SK-N-SH treated with all-trans-retinoic acid at 6 μM for 48 hours (cell line): ENCODE data around the gene SLC38A3.
"Not testable (repeated sequence)": the region's sequence is repeated elsewhere in the genome, so short reads cannot be mapped to it uniquely, and the experiment has no call there.

Experiments
- ATAC-seq: fragments of 200-7000 bp; cut with Tn5 transposase; 3 replicates; pipeline ENCODE4 v1.9.1; 2020; ENCODE audit warnings: mild to moderate bottlenecking, moderate library complexity
- BACH2 ChIP-seq: fragments of 250-450 bp; sonication (Bioruptor Pico); IDR thresholded peaks from 2 replicates; pipeline ENCODE4 v1.9.0; 2021; ENCODE audit warnings: mild to moderate bottlenecking, borderline replicate concordance
- CSDC2 ChIP-seq: fragments of 250-450 bp; sonication (Bioruptor Pico); IDR thresholded peaks from 2 replicates; pipeline ENCODE4 v1.5.0; 2020; ENCODE audit warnings: mild to moderate bottlenecking, moderate library complexity
- ESRRG ChIP-seq: fragments of 250-450 bp; sonication (Bioruptor Pico); IDR thresholded peaks from 2 replicates; pipeline ENCODE4 v1.6.1; 2021; ENCODE audit warnings: mild to moderate bottlenecking
- GLIS3 ChIP-seq: fragments of 250-450 bp; sonication (Bioruptor Pico); IDR thresholded peaks from 2 replicates; pipeline ENCODE4 v1.5.0; 2020; ENCODE audit warnings: mild to moderate bottlenecking, moderate library complexity
- ISL1 ChIP-seq: fragments of 250-450 bp; sonication (Bioruptor Pico); IDR thresholded peaks from 2 replicates; pipeline ENCODE4 v2.1.2; 2022; ENCODE audit warnings: mild to moderate bottlenecking, moderate library complexity
- OSR1 ChIP-seq: fragments of 250-450 bp; sonication (Bioruptor Pico); IDR thresholded peaks from 2 replicates; pipeline ENCODE4 v1.8.0; 2022; ENCODE audit warnings: moderate library complexity, mild to moderate bottlenecking, inconsistent platforms
- PPARA ChIP-seq: fragments of 250-450 bp; sonication (Bioruptor Pico); IDR thresholded peaks from 2 replicates; pipeline ENCODE4 v1.5.0; 2020; ENCODE audit warnings: mild to moderate bottlenecking, borderline replicate concordance
- SNAI2 ChIP-seq: fragments of 250-450 bp; sonication (Bioruptor Pico); IDR thresholded peaks from 2 replicates; pipeline ENCODE4 v1.5.0; 2020; ENCODE audit warnings: mild to moderate bottlenecking, moderate library complexity
- TCF4 ChIP-seq: fragments of 250-450 bp; sonication (Bioruptor Pico); IDR thresholded peaks from 2 replicates; pipeline ENCODE4 v1.8.0; 2021; ENCODE audit warnings: mild to moderate bottlenecking, moderate library complexity, borderline replicate concordance
- ZFP30 ChIP-seq: fragments of 450-650 bp; formaldehyde crosslinking; IDR thresholded peaks from 2 replicates; pipeline ENCODE4 v1.5.0; 2022; ENCODE audit warnings: mild to moderate bottlenecking, moderate library complexity
- ZNF565 ChIP-seq: fragments of 450-650 bp; formaldehyde crosslinking; conservative IDR thresholded peaks from 2 replicates; pipeline ENCODE4 v1.5.0; 2020; ENCODE audit warnings: low read depth, mild to moderate bottlenecking, moderate library complexity
- ZNF8 ChIP-seq: fragments of 450-650 bp; formaldehyde crosslinking; IDR thresholded peaks from 2 replicates; pipeline ENCODE4 v1.5.0; 2020; ENCODE audit warnings: mild to moderate bottlenecking, moderate library complexity
- TF ChIP-seq, protein P1 (sequence below): fragments of 250-450 bp; sonication (Bioruptor Pico); IDR thresholded peaks from 2 replicates; pipeline ENCODE4 v1.5.1; 2021; ENCODE audit warnings: mild to moderate bottlenecking, moderate library complexity
- TF ChIP-seq, protein P2 (sequence below): fragments of 250-450 bp; sonication (Bioruptor Pico); IDR thresholded peaks from 2 replicates; pipeline ENCODE4 v1.8.0; 2021; ENCODE audit warnings: low read depth, mild to moderate bottlenecking, moderate library complexity, borderline replicate concordance
- TF ChIP-seq, protein P3 (sequence below): fragments of 250-450 bp; sonication (Bioruptor Pico); IDR thresholded peaks from 2 replicates; pipeline ENCODE4 v1.5.1; 2020; ENCODE audit warnings: low read depth, mild to moderate bottlenecking, moderate library complexity
- TF ChIP-seq, protein P4 (sequence below): fragments of 250-450 bp; sonication (Bioruptor Pico); IDR thresholded peaks from 2 replicates; pipeline ENCODE4 v1.5.0; 2020; ENCODE audit warnings: mild to moderate bottlenecking, moderate library complexity
- TF ChIP-seq, protein P5 (sequence below): fragments of 250-450 bp; sonication (Bioruptor Pico); IDR thresholded peaks from 2 replicates; pipeline ENCODE4 v1.8.0; 2020; ENCODE audit warnings: mild to moderate bottlenecking, moderate library complexity, borderline replicate concordance

SLC38A3 gene

DNA sequence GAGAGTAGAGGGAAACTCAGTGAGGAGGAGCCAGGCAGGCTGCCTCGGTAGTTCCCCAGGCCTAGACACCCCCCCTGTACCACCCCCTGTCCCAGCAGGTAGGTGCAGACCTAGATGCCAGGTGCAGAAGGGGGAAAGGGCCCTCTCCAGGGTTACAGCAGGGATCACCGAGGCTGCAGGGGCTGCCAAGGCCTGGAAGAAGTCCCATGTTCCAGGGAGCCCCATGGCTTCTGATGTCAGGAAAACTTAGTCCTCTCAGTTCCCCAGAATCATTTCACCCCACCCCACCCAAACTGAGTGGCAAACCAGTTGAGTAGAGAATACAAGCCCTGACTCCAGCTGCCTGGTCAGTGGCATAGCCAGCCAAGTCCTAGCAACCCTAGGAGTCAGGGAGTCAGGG is 56.4 kb downstream of the SLC38A3 start:
- TF ChIP-seq PPARA (CRISPR knock-in tag) (no peak), CSDC2 (CRISPR knock-in tag) (no peak), OSR1 (CRISPR knock-in tag) (no peak), SNAI2 (CRISPR knock-in tag) (no peak), ZFP30 (CRISPR knock-in tag) (no peak), ESRRG (CRISPR knock-in tag) (no peak), ZNF8 (CRISPR knock-in tag) (no peak), ZNF565 (CRISPR knock-in tag) (no peak), GLIS3 (CRISPR knock-in tag) (no peak), BACH2 (CRISPR knock-in tag) (no peak)
- TF ChIP-seq, protein P1, sequence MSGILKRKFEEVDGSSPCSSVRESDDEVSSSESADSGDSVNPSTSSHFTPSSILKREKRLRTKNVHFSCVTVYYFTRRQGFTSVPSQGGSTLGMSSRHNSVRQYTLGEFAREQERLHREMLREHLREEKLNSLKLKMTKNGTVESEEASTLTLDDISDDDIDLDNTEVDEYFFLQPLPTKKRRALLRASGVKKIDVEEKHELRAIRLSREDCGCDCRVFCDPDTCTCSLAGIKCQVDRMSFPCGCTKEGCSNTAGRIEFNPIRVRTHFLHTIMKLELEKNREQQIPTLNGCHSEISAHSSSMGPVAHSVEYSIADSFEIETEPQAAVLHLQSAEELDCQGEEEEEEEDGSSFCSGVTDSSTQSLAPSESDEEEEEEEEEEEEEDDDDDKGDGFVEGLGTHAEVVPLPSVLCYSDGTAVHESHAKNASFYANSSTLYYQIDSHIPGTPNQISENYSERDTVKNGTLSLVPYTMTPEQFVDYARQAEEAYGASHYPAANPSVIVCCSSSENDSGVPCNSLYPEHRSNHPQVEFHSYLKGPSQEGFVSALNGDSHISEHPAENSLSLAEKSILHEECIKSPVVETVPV (CRISPR knock-in tag): no peak
- TF ChIP-seq, protein P2, sequence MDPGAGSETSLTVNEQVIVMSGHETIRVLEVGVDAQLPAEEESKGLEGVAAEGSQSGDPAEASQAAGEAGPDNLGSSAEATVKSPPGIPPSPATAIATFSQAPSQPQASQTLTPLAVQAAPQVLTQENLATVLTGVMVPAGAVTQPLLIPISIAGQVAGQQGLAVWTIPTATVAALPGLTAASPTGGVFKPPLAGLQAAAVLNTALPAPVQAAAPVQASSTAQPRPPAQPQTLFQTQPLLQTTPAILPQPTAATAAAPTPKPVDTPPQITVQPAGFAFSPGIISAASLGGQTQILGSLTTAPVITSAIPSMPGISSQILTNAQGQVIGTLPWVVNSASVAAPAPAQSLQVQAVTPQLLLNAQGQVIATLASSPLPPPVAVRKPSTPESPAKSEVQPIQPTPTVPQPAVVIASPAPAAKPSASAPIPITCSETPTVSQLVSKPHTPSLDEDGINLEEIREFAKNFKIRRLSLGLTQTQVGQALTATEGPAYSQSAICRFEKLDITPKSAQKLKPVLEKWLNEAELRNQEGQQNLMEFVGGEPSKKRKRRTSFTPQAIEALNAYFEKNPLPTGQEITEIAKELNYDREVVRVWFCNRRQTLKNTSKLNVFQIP (CRISPR knock-in tag): no peak
- TF ChIP-seq, protein P3, sequence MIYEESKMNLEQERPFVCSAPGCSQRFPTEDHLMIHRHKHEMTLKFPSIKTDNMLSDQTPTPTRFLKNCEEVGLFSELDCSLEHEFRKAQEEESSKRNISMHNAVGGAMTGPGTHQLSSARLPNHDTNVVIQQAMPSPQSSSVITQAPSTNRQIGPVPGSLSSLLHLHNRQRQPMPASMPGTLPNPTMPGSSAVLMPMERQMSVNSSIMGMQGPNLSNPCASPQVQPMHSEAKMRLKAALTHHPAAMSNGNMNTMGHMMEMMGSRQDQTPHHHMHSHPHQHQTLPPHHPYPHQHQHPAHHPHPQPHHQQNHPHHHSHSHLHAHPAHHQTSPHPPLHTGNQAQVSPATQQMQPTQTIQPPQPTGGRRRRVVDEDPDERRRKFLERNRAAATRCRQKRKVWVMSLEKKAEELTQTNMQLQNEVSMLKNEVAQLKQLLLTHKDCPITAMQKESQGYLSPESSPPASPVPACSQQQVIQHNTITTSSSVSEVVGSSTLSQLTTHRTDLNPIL (CRISPR knock-in tag): no peak
- TF ChIP-seq, protein P4, sequence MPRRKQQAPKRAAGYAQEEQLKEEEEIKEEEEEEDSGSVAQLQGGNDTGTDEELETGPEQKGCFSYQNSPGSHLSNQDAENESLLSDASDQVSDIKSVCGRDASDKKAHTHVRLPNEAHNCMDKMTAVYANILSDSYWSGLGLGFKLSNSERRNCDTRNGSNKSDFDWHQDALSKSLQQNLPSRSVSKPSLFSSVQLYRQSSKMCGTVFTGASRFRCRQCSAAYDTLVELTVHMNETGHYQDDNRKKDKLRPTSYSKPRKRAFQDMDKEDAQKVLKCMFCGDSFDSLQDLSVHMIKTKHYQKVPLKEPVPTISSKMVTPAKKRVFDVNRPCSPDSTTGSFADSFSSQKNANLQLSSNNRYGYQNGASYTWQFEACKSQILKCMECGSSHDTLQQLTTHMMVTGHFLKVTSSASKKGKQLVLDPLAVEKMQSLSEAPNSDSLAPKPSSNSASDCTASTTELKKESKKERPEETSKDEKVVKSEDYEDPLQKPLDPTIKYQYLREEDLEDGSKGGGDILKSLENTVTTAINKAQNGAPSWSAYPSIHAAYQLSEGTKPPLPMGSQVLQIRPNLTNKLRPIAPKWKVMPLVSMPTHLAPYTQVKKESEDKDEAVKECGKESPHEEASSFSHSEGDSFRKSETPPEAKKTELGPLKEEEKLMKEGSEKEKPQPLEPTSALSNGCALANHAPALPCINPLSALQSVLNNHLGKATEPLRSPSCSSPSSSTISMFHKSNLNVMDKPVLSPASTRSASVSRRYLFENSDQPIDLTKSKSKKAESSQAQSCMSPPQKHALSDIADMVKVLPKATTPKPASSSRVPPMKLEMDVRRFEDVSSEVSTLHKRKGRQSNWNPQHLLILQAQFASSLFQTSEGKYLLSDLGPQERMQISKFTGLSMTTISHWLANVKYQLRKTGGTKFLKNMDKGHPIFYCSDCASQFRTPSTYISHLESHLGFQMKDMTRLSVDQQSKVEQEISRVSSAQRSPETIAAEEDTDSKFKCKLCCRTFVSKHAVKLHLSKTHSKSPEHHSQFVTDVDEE (CRISPR knock-in tag): no peak
- ATAC-seq: no peak

DNA sequence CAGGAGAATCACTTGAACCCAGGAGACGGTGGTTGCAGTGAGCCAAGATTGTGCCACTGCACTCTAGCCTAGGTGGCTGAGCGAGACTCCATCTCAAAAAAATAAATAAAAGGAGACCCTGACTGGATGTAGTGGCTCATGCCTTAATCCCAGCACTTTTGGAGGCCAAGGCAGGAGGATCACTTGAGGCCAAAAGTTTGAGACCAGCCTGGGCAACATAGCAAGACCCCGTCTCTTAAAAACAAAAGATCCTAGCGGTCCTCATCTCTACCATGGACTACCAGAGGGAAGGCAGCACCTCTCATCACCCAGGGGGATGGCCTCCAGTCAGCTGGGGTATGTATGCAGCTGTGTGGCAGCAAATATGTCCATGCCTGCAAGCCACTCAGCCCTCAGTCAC is 57.1 kb downstream of the SLC38A3 start:
- not testable (repeated sequence) for ATAC-seq

DNA sequence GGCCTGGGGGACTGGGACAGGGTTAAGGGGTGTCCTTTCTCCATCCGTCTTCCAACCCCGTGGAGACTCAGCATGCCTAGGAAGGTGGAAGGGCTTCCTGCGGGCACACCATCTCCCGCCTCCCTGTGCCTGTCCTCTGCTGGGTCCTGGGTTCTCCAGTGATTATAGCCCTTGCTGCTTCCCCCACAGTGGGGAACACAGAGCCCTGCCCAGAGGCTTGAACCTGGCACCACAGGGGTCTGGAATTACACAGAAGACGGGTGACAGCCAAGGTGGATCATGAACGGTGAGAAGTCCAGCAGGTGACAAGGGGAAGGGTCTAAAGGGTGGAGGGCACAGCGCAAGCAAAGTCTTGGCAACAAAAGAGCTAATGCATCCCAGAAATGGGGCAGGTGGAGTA is 57.7 kb downstream of the SLC38A3 start:
- no peak for ATAC-seq
- no peak for TF ChIP-seq ISL1 (CRISPR knock-in tag)
- TF ChIP-seq, protein P5, sequence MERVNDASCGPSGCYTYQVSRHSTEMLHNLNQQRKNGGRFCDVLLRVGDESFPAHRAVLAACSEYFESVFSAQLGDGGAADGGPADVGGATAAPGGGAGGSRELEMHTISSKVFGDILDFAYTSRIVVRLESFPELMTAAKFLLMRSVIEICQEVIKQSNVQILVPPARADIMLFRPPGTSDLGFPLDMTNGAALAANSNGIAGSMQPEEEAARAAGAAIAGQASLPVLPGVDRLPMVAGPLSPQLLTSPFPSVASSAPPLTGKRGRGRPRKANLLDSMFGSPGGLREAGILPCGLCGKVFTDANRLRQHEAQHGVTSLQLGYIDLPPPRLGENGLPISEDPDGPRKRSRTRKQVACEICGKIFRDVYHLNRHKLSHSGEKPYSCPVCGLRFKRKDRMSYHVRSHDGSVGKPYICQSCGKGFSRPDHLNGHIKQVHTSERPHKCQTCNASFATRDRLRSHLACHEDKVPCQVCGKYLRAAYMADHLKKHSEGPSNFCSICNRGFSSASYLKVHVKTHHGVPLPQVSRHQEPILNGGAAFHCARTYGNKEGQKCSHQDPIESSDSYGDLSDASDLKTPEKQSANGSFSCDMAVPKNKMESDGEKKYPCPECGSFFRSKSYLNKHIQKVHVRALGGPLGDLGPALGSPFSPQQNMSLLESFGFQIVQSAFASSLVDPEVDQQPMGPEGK (CRISPR knock-in tag): no peak
- no peak for TF ChIP-seq SNAI2 (CRISPR knock-in tag)
- TF ChIP-seq ZNF565 (CRISPR knock-in tag): no peak
- TF ChIP-seq, protein P4 (CRISPR knock-in tag): no peak
- TF ChIP-seq, protein P2 (CRISPR knock-in tag): no peak
- no peak for TF ChIP-seq TCF4 (CRISPR knock-in tag)
- TF ChIP-seq OSR1 (CRISPR knock-in tag): no peak
- no peak for TF ChIP-seq ESRRG (CRISPR knock-in tag)
- TF ChIP-seq, protein P1 (CRISPR knock-in tag): no peak
- no peak for TF ChIP-seq CSDC2 (CRISPR knock-in tag)
